DOHH2 (cell line): ENCODE results near the gene UGT3A1.

Experiments
- H3F3A ChIP-seq: fragments of 200-600 bp; sonication (generic), shearing (Covaris generic); 2 replicates; pipeline ENCODE4 v1.6.0; 2016; ENCODE audit warnings: antibody characterized with exemption, mild to moderate bottlenecking; ENCODE audit not compliant: control insufficient read depth, insufficient read depth
- H3K27ac ChIP-seq: fragments of 200-600 bp; sonication (generic); 2 replicates; pipeline ENCODE4 v1.5.1; 2014; ENCODE audit warnings: low read depth, mild to moderate bottlenecking, low read length, moderate library complexity
- H3K27me3 ChIP-seq: fragments of 200-600 bp; sonication (generic); 2 replicates; pipeline ENCODE4 v1.6.1; 2014; ENCODE audit warnings: mild to moderate bottlenecking, low read length, mixed read lengths; ENCODE audit not compliant: control insufficient read depth
- H3K36me3 ChIP-seq: fragments of 200-600 bp; sonication (generic); 2 replicates; pipeline ENCODE4 v1.6.1; 2014; ENCODE audit warnings: mild to moderate bottlenecking, low read length, moderate library complexity, mixed read lengths; ENCODE audit not compliant: control insufficient read depth
- H3K4me1 ChIP-seq: fragments of 200-600 bp; sonication (generic); 2 replicates; pipeline ENCODE4 v1.6.1; 2014; ENCODE audit warnings: mild to moderate bottlenecking, low read length, mixed read lengths; ENCODE audit not compliant: control insufficient read depth
- H3K4me2 ChIP-seq: fragments of 200-600 bp; sonication (generic); 2 replicates; pipeline ENCODE4 v1.6.0; 2014; ENCODE audit warnings: mild to moderate bottlenecking, low read length, moderate library complexity
- H3K4me3 ChIP-seq: fragments of 200-600 bp; sonication (generic); 2 replicates; pipeline ENCODE4 v1.5.1; 2014; ENCODE audit warnings: mild to moderate bottlenecking, low read length, mixed read lengths
- H3K79me2 ChIP-seq: fragments of 200-600 bp; sonication (generic); 2 replicates; pipeline ENCODE4 v1.6.1; 2014; ENCODE audit warnings: mild to moderate bottlenecking, low read length, mixed read lengths; ENCODE audit not compliant: control insufficient read depth
- H3K9me2 ChIP-seq: fragments of 200-600 bp; sonication (generic); replicated peaks from 2 replicates; pipeline ENCODE4 v1.6.1; 2014; ENCODE audit warnings: mild to moderate bottlenecking, low read length, mixed read lengths; ENCODE audit not compliant: control insufficient read depth
- H3K9me3 ChIP-seq: fragments of 200-600 bp; sonication (generic); 2 replicates; pipeline ENCODE4 v1.6.1; 2014; ENCODE audit warnings: antibody characterized with exemption, low read length, mixed read lengths; ENCODE audit not compliant: control insufficient read depth, insufficient read depth
- H4K20me1 ChIP-seq: fragments of 200-600 bp; sonication (generic); 2 replicates; pipeline ENCODE4 v1.6.0; 2014; ENCODE audit warnings: low read depth, mild to moderate bottlenecking, antibody characterized with exemption, low read length, moderate library complexity; ENCODE audit not compliant: control insufficient read depth, insufficient read depth
- EZH2phosphoT487 ChIP-seq: fragments of 200-600 bp; sonication (generic); IDR thresholded peaks from 2 replicates; pipeline ENCODE4 v1.6.1; 2017; ENCODE audit warnings: borderline replicate concordance, mild to moderate bottlenecking, antibody characterized with exemption, low read length, moderate library complexity, mixed read lengths
- TF ChIP-seq, protein P1 (sequence below): fragments of 200-600 bp; sonication (generic); IDR thresholded peaks from one replicate; pipeline ENCODE4 v1.5.1; 2014; ENCODE audit warnings: antibody characterized with exemption, mild to moderate bottlenecking, low read depth, low read length; ENCODE audit not compliant: poor library complexity, severe bottlenecking

UGT3A1 gene

DNA sequence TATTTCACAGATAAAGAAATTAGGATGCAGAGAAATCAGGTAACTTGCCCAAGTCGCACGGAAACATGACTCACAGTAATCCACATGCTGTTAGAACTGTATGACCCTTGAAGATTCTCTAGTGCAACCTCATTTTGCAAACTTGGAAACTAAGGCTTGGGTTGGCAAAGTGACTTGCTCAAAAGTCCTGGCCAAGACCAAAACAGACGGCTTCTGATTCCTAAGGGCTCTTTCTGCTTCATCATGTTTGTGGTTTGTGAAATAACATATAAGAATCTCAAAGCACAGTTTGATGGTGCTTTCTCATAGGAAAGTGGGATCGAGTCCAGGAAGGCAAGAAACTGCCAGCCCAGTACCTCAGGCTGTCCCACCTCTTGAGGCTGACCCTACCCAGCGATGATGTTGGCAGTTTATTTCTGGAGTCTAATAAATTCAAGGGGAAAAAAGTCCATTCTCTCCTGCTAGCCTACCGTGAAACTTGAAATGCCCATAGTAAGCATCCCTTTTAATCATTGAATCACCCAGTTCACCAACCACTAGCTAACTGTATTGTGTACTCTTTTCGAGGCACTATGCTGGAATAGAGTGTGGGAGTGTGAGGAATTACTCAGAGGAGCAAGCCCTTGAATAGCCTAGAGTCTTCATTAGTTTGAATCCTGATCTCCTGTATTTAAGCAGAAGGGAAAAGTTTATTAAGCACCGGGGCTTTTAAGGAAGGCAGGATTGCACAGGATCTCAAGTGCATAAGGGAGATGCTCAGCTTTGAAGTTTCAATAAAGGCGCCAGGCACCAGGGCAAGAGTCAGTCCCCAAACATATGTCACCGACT is 66.9 kb downstream of the UGT3A1 start:
- Histone ChIP-seq H3K9me3 (peaks cover 7% of the 10 kb centered on the region; the same call in 1 of the 2 replicates), H4K20me1 (no peaks in the 10 kb centered on the region), H3K36me3 (no peaks in the 10 kb centered on the region), H3F3A (no peaks in the 10 kb centered on the region), H3K79me2 (no peaks in the 10 kb centered on the region), H3K27me3 (no peaks in the 10 kb centered on the region), H3K27ac (no peak overlapping the region), H3K9me2 (no peaks in the 10 kb centered on the region), H3K4me3 (no peak overlapping the region), H3K4me1 (peaks cover 47% of the 10 kb centered on the region), H3K4me2 (no peak overlapping the region)
- TF ChIP-seq, protein P1, sequence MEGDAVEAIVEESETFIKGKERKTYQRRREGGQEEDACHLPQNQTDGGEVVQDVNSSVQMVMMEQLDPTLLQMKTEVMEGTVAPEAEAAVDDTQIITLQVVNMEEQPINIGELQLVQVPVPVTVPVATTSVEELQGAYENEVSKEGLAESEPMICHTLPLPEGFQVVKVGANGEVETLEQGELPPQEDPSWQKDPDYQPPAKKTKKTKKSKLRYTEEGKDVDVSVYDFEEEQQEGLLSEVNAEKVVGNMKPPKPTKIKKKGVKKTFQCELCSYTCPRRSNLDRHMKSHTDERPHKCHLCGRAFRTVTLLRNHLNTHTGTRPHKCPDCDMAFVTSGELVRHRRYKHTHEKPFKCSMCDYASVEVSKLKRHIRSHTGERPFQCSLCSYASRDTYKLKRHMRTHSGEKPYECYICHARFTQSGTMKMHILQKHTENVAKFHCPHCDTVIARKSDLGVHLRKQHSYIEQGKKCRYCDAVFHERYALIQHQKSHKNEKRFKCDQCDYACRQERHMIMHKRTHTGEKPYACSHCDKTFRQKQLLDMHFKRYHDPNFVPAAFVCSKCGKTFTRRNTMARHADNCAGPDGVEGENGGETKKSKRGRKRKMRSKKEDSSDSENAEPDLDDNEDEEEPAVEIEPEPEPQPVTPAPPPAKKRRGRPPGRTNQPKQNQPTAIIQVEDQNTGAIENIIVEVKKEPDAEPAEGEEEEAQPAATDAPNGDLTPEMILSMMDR: no peak
- no peak for TF ChIP-seq EZH2phosphoT487

DNA sequence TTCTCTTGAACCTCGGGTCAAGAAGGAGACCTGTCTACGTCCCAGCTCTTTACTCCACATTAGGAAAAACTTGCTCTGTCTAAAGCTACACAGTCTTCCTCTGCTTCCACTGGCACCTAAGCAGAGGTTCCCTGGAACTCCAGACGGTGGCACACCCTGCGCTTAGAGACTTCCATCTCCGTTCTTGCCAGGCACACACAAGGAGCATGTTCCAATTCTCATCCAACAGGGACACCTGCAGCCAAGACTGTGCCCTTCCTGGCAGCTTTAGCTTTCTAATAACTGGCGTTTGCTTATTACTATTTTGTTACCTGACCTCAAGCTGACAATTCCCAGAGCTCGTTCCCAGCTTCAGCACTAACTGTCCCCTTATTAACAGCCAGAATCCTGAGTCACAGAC is 68.7 kb downstream of the UGT3A1 start:
- H3K4me3 ChIP-seq: no peak overlapping the region
- TF ChIP-seq, protein P1: no peak
- TF ChIP-seq EZH2phosphoT487: no peak
- H3K4me2 ChIP-seq: no peak overlapping the region
- no peaks in the 10 kb centered on the region for H3K27me3 ChIP-seq
- H4K20me1 ChIP-seq: no peaks in the 10 kb centered on the region
- H3K9me3 ChIP-seq: peaks cover 7% of the 10 kb centered on the region; the same call in 1 of the 2 replicates
- no peak overlapping the region for H3K27ac ChIP-seq
- H3K9me2 ChIP-seq: no peaks in the 10 kb centered on the region
- H3F3A ChIP-seq: no peaks in the 10 kb centered on the region
- H3K79me2 ChIP-seq: no peaks in the 10 kb centered on the region
- H3K4me1 ChIP-seq: peaks cover 47% of the 10 kb centered on the region
- H3K36me3 ChIP-seq: no peaks in the 10 kb centered on the region

DNA sequence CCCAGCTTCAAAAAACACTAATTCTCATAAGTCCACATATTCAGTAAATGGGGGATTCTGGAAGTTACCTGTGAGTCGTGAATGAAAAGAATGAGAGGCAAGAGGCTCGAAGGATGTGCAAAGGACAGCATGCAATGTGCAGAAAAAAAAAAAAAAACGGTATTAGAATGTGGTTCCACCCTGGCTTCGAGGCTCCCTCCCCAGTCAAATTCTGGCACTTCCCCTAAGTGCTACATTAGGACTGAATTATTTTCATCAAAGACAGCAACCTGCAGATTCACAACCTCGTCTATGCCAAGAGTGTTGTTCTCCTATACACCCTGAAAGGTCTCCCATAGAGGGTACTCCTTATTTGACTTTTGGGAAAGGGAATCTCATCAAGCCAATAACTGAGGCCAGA is 69.3 kb downstream of the UGT3A1 start:
- Histone ChIP-seq H3K27me3 (no peaks in the 10 kb centered on the region), H3K9me2 (no peaks in the 10 kb centered on the region), H3K4me3 (no peak overlapping the region), H3K79me2 (no peaks in the 10 kb centered on the region), H3K4me1 (peaks cover 47% of the 10 kb centered on the region), H3F3A (no peaks in the 10 kb centered on the region), H3K36me3 (no peaks in the 10 kb centered on the region), H4K20me1 (no peaks in the 10 kb centered on the region), H3K9me3 (peaks cover 7% of the 10 kb centered on the region; the same call in 1 of the 2 replicates), H3K27ac (no peak overlapping the region), H3K4me2 (no peak overlapping the region)
- TF ChIP-seq, protein P1: no peak
- no peak for TF ChIP-seq EZH2phosphoT487
